Ramos (cell line): Measurements from ENCODE around the gene MEDAG.

Experiments used
- in situ Hi-C: fragments of 300-500 bp; cut with MboI; formaldehyde crosslinking; loops from one replicate; pipeline ENCODE4 v1.14.3; 2022; ENCODE audit warnings: low sequenced_read_pairs; ENCODE audit not compliant: unreplicated experiment

MEDAG gene

DNA sequence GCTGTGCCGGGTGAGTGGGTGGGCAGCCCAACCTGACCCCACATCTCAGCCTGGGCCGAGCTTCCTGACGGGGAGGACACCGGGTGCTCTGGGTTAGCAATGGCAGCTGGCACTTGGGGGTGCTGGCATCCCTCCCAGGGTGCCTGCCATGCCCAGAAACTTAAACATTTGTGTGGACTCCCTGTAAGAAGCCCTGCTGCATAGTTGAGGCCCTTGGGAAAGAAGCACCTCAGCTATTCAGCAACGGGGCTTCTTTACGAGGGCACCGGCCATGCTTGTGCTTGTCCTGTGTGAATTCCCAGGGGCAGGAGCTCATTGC is 33.8 kb upstream of the MEDAG start:
- in situ Hi-C loops = no loop called here

DNA sequence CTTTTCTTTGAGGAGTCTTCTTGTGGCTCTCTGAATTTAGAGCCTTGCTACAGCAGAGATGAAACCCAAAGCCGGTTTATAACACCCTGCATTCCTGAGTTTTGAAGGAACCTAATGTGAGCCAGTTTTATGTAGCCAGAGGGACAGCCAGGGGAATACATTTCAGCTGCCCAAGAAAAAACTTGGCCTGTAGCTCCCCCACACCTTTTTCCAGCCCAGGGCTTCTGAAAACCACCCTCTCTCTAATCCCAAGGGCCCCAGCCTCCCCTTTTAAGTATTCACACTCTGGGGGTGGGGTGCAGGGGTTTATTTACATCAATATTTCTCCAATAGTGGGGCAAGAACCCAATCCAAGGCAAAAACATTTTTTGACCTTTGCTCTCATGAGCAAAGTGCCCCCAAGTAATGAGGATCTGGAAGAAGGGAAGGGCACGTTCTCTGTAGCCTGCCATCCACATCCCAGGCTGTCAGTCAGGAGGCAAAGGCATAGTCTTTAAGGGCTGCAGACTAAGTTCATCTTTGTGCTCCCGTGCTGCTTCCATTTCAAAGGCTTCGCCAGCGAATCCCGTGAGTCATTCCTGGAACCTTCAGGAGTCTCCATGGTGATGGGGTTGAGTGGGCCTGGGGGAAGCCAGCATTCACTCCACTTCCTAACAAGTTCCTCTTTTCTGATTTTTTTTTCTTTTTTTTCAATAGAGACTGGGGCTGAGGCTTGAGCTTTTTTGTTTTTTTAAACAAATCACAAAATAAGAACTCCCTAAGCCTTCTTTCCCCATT is 33.2 kb upstream of the MEDAG start:
- in situ Hi-C loops = no loop called here

DNA sequence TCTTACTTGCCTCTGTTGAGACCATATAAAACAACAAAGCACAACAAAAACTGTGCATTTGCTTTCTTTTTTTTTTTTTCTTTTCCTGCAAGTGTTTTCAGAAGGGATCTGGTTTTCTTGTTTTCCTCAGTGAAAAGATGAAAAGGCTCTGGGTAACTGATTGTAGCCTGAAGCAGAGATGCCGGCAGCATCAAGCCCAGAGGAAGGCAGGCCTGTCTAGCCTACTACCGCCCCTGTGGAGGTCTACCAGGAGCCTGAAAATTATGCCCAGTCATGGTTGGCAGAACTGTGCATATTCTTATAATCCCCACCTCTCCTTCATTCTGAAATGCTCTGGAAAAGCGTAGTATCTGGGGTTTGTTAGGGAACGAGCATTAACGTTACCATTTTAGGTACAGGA is 32.6 kb upstream of the MEDAG start:
- in situ Hi-C loops = no loop called here

DNA sequence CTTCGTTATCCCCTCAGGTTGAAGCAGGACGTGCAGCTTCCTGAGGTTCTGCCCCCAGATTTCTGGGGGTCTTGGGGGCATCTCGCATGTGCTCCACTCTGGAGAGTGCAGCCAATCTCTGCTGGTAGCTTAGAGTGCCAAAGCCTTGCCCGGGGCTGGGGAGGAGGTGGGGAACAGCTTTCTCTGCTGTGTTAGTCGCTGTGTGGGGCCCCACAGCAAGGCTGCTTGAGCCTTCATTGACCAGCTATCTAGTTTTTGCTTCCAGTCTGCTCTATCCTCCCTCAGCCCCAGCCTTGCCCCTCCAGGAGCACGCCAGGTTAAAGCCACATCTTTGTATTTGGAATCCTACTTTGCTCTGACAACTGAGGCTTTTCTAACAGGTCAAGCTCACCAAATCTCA is 32.0 kb upstream of the MEDAG start:
- in situ Hi-C loops = no loop called here

DNA sequence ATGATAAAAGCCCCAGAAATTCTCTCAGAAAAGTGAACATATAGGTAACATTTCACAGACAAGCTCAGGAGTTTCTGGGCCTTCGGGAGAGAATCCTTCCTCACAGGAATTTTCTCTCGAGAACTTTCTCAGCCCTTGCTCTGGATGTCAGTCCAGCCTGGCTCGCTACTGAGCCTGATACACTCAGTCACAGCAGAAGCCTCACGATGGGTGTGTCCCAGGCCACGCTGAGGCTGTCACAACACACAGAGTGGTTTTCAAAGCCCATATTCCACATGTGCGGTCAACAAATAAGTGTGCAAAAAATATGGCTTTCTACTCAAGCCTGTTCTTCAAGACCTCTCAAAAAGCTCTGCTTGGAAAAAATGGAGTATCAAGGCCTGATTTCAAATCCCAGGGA is 31.5 kb upstream of the MEDAG start:
- in situ Hi-C loops = no loop called here

DNA sequence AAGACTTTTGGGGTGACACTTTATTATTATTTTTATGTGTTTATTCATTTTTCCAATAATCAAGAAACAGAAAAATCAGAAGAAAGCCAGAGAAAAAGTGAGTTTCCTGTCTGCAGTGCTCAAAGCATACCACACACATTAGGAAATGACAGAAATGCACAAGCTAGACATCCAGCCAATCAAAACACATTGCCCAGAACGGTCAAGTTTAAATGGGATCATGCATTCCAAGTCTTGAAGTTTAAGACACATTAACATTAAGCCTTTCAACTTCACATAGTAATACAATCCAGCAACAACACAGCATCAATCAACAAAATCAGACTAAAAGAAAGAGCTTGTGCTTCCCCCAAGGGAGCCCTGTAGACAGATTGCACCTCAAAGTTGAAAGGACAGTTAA is 28.7 kb upstream of the MEDAG start:
- in situ Hi-C loops = no loop called here

DNA sequence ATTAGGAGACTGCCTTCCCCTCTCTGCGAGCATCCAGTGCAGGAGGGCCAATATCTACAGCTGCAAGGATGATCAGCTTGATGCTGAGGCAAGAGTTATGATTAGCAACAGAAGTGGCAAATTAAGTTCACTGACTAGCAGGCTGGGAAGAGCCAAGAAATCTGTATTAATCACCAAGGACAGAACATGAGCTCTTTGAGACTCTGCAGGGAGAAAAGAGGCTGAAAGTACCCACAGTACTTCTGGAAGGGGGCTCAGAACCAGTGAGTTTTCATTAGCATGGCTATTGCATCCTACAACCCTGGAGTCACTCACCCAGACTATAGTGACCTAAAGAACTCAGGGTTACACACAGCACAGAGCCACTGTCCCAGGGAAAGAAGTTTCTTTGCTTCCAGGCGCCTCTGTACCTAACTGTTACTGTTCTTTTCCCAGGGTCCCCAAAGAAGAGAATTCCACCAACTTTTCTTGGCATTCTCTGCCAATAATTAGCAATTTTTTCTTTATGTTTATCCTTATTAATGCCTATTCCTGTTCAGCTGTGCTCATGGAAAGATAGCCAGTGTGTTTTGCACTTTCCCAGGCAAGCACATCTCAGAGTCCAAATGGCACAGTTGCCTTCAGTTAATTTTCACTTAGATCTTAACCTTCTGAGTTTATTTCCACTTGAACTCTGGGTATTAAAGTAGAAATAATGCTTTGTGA is 25.8 kb upstream of the MEDAG start:
- in situ Hi-C loops = no loop called here

DNA sequence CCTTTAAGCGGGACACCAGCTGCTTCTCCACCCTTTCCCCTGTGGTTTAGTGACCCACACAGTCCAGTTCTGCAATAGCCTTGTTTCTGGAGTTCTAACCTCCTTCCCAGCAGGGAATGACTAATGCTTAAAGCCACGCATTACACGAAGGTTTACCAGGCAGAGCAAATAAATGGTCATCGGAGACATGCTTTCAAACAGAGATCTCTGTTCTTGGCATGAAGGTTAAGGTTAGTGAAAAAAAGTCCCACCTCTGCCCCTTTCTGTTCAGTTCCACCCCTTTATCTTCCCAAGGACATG is 25.3 kb upstream of the MEDAG start:
- in situ Hi-C loops = no loop called here

DNA sequence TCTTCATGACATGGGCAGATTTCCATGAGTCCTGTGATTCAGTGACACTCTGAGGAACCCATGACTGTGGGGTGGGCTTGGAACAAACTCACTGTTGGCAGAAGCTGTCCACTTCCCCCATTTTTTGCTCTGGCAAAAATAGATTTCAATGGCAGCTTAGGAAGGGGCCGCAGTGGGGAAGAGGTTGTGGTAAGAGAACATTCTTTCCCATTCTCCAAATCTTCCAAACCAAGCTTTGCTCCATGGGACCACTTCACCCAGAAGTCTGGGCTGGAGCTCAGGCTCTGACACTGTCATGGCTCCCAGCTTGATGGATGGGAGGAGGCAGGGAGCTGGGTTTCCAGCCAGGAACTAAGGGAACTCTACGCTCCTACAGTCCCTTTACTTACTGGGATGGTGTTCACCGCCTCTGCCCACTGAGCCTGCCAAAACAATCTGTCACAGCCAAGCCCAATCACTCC is 24.9 kb upstream of the MEDAG start:
- in situ Hi-C loops = no loop called here

DNA sequence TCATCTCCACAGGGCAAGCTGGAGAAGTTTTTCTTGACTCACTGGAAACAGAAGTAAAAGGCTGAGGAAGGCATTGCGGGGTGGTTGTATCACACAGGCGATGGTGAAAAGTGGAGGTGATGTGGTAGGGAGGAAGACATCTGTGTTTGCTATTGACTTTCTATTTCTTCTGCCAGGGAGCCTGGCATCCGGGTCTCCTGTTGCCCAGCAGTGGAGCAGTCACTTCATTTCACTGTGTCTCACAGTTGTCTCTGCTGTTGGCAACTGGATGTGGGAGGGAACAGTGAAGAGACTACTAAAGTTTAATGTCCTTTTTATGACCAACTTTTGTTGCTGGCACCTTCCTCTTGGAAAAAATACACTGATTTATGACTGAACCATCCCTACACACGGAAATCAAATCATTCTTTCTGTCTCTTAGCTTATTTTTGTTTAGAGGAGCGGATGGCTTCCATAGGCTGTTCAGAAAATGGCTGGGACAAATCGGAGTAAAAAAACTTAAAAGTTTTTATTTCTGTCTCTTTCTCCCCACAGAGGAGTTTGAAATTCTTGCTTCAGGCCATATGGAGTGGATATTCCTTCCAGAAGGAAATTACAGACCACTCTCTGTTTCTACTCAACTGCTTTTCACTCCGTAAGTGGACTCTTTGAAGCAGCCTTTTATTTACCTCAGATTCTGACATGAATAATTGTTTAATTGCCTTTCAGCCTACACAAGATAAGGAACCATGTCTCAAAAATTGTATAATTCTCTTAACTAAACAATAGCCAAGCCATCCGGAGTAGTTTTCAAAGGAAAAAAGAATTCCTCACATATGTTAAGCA is 23.8 kb upstream of the MEDAG start:
- in situ Hi-C loops = no loop called here

DNA sequence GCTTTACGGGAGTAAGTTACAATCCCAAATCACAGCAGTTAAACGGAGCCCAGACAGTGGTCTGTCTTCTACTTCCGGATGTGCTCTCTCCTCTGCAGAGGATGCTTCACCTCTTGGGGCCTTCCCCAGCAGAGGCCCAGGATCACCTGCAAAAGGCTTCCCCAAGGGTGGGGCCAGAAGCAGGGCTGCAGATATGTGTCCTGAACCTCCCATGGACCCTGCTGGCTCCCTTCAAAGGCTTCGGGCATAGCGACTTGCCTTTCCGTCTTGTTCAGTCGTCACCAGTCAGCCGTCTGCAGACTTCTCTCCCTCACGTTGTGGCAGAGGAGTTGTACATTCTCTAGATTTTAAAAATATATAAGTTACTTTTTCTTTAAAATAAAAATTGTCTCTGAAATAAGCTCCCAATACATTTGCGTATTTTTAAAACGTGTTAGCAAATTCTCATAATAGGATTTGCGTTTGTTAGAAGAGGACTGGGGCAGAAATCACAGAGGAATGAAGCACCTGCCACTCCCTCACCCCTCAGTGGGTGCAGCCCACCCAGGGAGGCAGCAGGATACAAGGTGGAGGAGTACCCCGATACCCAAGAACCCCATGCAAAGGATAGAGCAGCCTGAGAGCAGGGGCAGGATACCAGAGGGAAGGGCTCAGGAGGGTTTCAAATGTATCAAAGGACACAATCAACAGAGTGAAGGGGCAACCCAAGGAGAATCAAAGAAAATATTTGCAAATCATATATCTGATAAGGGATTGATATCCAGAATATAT is 22.9 kb upstream of the MEDAG start:
- in situ Hi-C loops = no loop called here

DNA sequence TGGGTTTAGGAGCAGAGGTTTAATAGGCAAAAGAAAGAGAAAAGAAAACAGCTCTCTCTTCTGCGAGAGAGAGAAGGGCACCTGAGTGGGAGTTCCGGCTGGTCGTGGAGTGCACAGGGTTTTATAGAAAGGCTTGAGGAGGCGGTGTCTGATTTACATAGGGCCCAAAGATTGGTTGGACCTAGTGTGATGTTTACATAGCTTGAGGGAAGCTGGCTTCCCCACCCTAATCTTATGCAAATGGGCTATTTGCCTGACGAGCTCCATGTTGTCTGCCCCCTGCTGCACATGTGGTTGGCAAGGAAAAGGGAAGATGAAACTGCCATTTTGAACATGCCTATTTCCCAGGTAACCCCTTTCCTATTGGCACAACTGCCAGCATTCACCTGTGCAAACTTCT is 21.5 kb upstream of the MEDAG start:
- in situ Hi-C loops = no loop called here

DNA sequence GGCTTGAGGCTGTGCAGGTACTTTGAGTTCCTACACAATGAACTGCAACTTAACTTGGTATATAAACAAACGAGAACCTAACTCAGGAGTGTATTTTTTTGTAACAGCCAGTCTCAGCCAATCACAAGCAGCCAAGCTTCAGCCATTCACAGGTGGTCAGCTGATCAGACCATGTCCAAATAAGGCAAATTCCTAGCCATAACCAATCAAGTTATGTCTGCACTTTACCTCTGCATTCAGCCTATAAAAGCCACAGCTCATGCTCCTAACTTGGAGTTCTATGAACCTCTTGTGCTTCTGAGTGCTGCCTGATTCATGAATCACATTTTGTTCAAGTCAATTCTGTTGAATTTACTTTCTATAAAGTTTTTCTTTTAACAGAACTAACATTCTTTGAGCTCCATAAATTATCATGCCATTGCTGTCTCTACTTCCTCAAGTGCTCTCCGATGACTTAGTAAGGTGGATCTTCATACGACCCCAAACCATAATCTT is 16.8 kb upstream of the MEDAG start:
- in situ Hi-C loops = no loop called here

DNA sequence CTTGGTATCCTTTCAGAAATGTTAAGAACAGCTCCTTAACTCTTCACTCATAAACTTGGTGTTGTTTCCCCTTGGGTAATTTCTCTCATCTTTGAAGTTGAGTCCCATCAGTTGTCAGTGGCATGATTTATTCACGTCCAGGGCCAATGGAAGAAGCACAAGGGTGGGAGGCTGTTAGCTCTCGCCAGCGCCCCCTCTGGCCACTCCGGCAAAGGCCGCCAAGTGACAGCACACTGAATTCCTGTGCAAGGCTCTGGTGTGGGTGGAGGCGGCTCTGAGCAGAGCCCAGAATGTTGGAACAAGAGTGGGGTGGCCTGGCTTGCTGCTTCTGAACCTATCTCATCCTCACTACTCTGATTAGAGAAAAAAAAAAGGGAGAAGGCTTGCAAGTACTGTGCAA is 13.1 kb upstream of the MEDAG start:
- in situ Hi-C loops = no loop called here

DNA sequence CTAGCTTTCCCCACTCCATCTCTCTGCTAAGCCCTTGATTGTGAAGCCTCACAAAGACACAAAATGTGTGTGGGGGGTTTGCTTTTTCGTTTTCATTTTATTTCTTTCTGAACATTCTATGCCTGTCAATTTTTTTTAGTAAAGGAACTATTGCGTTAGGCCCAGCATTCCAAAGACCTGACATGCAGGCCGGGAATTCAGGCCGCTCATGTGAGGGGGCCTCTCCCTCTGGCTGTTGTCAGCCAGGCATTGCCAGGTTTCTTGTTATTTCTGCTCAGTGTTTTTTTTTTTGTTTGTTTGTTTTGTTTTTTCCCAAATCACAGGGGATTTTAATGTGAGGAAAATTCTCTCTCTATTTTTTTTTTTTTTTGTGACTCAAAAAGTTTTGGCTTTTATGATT is 10.3 kb upstream of the MEDAG start:
- in situ Hi-C loops = no loop called here

DNA sequence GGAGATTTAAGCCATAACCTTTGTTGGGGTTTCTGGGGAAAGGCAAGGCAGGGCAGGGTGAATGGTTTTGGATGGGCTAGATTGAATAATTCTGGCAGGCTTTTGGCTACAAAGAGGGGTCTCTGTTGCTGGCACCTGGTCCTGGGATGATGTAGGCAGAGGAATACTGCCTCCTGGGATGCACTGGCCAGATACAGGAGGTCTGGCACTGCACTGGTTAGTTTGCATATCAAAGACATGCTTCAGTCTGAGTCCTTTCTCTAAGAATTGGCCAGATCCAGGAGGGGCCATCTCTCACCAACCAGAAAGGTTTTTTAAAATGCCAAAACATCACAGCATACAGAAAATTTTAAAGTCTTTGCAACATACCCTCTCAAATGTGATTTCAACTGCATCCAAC is 8.0 kb upstream of the MEDAG start:
- in situ Hi-C loops = no loop called here

DNA sequence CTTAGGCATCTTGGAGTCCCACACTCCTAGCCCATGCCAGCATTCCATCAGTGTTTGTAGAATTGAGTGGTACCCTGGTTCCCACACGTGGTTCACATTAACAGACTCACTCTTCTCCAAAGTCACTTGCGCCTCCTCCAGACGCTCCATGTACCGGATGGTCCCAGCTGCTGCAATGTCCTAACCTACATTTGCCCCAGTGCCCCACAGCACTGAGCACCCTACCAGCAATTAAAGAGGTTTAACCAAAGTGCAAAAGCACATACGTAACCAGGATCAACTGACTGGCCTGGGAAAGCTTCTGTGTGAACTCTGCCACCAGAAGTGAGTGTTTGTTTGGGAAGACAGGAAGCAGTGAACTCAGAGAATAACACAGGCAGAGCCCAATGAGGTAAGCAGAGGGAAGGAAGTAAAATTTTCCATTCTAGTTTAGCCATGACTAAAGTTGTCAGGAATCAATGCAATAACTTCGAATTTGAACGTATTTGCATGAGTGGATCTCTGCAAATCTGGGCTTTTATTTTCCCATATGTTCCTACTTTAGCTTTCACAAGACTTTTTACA is 7.3 kb upstream of the MEDAG start:
- in situ Hi-C loops = no loop called here

DNA sequence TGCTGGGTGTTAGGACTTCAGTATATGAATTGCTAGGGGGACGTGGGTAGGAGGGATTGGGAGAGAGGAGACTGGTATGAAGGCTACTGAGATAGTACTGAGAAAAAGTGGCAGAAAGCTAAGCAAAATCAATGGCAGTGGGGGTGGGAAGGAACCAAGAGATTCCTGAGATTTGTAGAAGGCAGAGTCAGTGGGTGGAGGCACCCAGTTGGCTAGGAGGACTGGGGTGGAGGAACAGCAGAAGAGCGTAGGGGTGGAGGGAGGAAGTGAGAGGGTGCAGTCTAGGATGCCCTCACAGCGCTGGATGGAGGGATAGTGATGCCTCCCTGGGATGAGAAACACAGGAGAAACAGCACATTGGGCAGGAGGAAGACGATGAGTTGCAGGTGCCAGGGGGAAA is 5.6 kb upstream of the MEDAG start:
- in situ Hi-C loops = no loop called here

DNA sequence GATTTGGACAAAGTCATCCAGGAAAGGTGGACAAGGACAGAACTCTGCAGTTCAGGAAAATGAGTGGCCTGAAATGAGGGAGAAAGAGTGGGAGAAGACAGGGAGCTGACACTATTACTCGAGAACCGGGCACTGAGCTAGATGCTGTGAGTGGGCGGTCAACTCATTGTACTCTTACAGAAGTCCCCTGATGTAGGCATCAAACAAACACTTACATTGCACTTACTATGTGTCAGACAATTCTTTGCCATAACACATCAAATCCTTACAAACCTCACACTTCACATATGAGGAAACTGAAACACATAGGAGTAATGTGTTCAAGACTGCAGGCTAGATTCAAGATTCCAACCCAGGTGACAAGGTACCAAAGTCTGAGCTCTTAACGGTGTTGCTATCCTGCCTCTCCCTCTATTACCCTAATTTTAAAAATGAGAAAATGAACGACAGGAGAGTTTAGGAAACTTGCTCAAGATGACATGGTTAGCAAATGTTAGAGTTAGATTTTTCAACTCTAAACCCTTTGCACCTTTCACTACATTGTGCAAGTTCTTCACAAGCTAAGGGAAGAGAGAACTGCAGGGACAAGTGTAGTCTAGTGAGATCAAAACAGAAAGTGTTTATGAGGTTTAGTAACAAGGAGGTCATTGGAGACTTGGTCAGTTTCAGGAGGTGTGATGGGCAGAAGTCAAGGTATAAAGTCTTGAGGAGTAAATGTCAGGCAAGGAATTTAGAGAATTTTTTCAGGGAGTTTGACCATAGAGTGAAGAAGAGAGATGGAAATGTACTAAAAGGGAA is 4.9 kb upstream of the MEDAG start:
- in situ Hi-C loops = no loop called here
